Activated T-helper 1 cell treated with anti-CD3 and anti-CD28 coated beads, Interleukin-2, amount 50 U/mL, for 16 hours (primary cell): ENCODE results near the gene ZNF213.

Experiments
- DNase-seq, 2 donors: peaks; one replicate each; pipeline ENCODE4 v3.0.0-alpha.2; 2020; ENCODE audit warnings: low read depth in 1 of 2, low spot score in 1 of 2

The ZNF213 gene

GRCh38 chr16:3101018-3101840, 33.6 kb upstream of the ZNF213 start:
- DNase-seq: no peak

GRCh38 chr16:3101841-3102470, 32.9 kb upstream of the ZNF213 start:
- DNase-seq: no peak

- DNase-seq: peak; percentile 77 to 87
Observed at GRCh38 chr16:3106205-3106928, 28.5 kb upstream of the ZNF213 start.

GRCh38 chr16:3112058-3112880, 22.6 kb upstream of the ZNF213 start, which contains the start of gene ZNF205:
Gene ZNF205 (plus strand): TSS chr16:3112586. CDS start chr16:3113431, 845 bp downstream.
- no peak for DNase-seq

- DNase-seq: no peak
Observed at GRCh38 chr16:3112881-3113574, 21.8 kb upstream of the ZNF213 start.

GRCh38 chr16:3113765-3114479, 20.9 kb upstream of the ZNF213 start:
- no peak for DNase-seq

GRCh38 chr16:3115003-3115402, 19.8 kb upstream of the ZNF213 start:
- no peak for DNase-seq

- no peak for DNase-seq
Observed at GRCh38 chr16:3115561-3115960, 19.3 kb upstream of the ZNF213 start.

- no peak for DNase-seq
Observed at GRCh38 chr16:3118204-3118790, 16.5 kb upstream of the ZNF213 start.

- DNase-seq: no peak
Observed at GRCh38 chr16:3118846-3119245, 16.0 kb upstream of the ZNF213 start.

- DNase-seq: no peak
Observed at GRCh38 chr16:3119286-3119685, 15.5 kb upstream of the ZNF213 start.

GRCh38 chr16:3119701-3120408, 15.0 kb upstream of the ZNF213 start:
- DNase-seq: no peak

GRCh38 chr16:3120435-3120834, 14.4 kb upstream of the ZNF213 start:
- no peak for DNase-seq

- no peak for DNase-seq
Observed at GRCh38 chr16:3121851-3122467, 12.9 kb upstream of the ZNF213 start.

GRCh38 chr16:3122926-3123570, 11.8 kb upstream of the ZNF213 start:
- DNase-seq: no peak

GRCh38 chr16:3123986-3124886, 10.6 kb upstream of the ZNF213 start:
- peak; percentile 93 for DNase-seq

GRCh38 chr16:3127745-3128144, 7.1 kb upstream of the ZNF213 start:
- DNase-seq: no peak
